ENCODE data around the gene ZNF462. TPM values are rescaled to one million over a fixed set of nuclear protein-coding genes. Genes with fewer than 3 reads are reported as not detected.
"Not testable (repeated sequence)": the region's sequence is repeated elsewhere in the genome, so short reads cannot be mapped to it uniquely, and the experiment has no call there.

The ZNF462 gene
- total and polyA plus RNA-seq, 4 donors = 1.3 to 24.0 (median 9.2) TPM

DNA sequence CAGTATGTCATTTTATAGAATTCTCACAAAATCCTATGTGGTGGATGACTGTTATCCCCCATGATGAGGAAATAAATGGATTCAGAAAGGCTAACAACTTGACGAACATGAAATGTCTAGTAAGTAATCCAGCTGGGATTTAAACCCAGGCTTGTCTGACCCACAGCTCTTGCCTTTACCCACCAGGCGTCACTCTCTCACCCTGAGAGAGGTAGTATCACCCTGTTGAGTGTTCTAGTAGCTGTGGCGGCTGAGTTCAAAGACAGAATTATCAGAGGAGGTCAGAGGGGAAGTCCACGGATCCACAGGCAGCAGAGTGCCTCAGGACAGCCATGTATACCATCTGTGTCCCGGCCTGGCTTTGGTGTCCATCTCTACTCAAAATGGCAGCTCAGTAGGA is 113.8 kb downstream of the ZNF462 start:
- H3K4me3 ChIP-seq (ENCODE audit: low read length in 2 of 2) = no peak overlapping the region
- intact Hi-C loops (cut with DNase I) = no loop called here
- ATAC-seq (ENCODE audit: low FRiP score) (no peak), DNase-seq (peak in 1 of 2 donors; percentile 31)
- H3K9me3 ChIP-seq (ENCODE audit: control insufficient read depth, low read length) = no peaks in the 10 kb centered on the region
- peaks cover 2 to 5% of the 10 kb centered on the region in 2 donors for H3K36me3 ChIP-seq (ENCODE audit: control insufficient read depth in 1 of 2, insufficient read depth in 2 of 2, low read length in 1 of 2)
- no peaks in the 10 kb centered on the region for H3K4me1 ChIP-seq (ENCODE audit: control insufficient read depth in 1 of 2, insufficient read depth in 2 of 2, low read length in 2 of 2)
- H3K27me3 ChIP-seq (ENCODE audit: control insufficient read depth in 1 of 2, insufficient read depth in 2 of 2, low read length in 1 of 2) = no peaks in the 10 kb centered on the region
- WGBS, 2 donors = 93 to 95% methylated on average over 5 of the region's 5 CpGs
- H3K27ac ChIP-seq (ENCODE audit: low read depth in 1 of 2, low read length in 2 of 2) = no peak overlapping the region

DNA sequence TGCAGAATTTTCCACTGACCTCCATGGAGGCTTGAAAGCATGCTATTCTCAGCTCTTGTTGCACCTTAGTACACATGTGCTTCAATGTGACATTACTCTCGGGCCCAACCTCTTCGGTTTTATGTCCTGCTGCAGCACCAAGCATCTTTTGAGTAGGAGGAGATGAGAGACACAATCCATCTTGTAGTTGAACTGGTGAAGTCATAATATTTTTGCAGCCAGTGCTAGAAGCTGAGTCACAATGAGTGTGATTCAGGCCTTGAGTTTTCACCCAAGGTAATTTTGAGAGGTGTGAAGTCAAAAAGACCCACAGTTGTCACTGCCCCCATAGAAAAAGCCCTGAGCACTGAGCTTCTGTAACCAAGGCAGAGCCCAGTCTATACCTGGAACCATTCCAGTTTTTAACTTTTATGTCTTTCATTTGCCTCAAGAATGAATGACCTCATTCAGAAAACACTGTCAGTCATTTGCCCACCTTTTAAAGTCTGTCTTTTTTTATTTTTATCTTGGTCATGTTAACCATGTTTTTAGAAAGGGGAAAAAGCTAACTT is 117.7 kb downstream of the ZNF462 start:
- H3K27me3 ChIP-seq (ENCODE audit: control insufficient read depth in 1 of 2, insufficient read depth in 2 of 2, low read length in 1 of 2) = no peaks in the 10 kb centered on the region
- H3K36me3 ChIP-seq (ENCODE audit: control insufficient read depth in 1 of 2, insufficient read depth in 2 of 2, low read length in 1 of 2) = peaks cover 2 to 3% of the 10 kb centered on the region in 2 donors
- intact Hi-C loops (cut with DNase I) = no loop called here
- DNase-seq (no peak), ATAC-seq (ENCODE audit: low FRiP score) (no peak)
- no peak overlapping the region for H3K27ac ChIP-seq (ENCODE audit: low read depth in 1 of 2, low read length in 2 of 2)
- no peaks in the 10 kb centered on the region for H3K9me3 ChIP-seq (ENCODE audit: control insufficient read depth, low read length)
- 60 to 61% methylated on average over 2 of the region's 2 CpGs for WGBS, 2 donors
- H3K4me1 ChIP-seq (ENCODE audit: control insufficient read depth in 1 of 2, insufficient read depth in 2 of 2, low read length in 2 of 2) = no peaks in the 10 kb centered on the region
- no peak overlapping the region for H3K4me3 ChIP-seq (ENCODE audit: low read length in 2 of 2)

DNA sequence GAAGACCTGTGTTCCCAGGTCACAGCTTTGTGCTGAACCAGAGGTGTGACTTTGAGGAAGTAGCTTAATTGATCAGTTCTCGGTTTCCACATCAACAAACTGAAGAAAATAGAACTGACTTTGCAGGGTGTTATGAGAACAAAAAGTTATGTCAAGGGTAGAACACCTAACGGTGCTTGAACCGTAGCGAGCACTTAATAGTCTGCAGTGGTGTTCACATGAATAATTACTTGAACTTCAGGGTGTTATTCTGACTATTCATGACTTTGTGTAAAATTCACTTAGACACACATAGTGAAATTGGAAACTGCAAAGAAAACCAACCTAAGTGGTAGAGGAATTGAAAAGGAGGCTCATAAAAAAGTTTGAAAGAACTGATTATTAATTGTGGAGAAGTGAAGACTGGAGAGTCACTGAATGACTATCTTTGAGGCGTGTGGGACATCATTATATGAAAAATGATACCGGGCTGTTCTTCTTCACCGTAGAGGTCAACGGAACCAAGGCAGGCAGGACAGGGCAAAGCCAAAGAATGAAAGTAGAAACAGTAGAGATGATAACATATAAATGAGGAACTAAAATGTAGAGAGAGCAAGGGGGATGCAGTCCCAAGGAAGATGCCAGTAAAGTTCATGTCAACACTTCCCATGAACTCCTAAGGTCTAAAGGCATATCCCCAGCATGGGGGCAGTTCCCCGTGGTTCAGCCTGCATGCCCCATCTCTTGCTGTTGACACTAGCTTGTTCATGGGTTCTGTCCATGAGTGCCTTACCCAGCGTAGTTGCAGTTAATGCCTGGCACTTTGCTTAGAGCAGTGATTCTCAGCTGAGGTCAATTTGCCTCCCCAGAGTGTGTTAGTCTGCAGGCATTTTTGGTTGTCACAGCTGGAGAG is 118.7 kb downstream of the ZNF462 start:
- WGBS, 2 donors = 84 to 91% methylated on average over 10 of the region's 10 CpGs
- intact Hi-C loops (cut with DNase I) = no loop called here
- peaks cover 0 to 3% of the 10 kb centered on the region in 2 donors for H3K36me3 ChIP-seq (ENCODE audit: control insufficient read depth in 1 of 2, insufficient read depth in 2 of 2, low read length in 1 of 2)

DNA sequence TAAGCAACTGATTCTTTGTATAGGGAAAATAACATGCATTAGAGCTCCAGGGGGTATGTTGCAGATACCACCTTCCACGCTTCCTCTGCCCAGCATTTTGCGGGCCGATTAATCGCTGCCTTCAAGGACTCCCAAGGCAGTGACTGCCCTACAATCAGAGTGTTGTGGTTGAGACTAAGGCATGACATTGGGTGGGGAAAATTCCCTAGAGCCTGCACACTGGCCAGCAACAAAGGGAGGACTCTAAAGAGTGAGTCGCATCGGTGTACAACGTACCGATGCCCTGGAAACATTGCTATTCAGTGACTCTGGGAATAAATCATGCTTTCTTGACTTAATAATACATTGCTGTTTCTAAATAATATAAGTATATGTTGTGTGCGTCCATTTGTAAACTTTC is 119.7 kb downstream of the ZNF462 start:
- Histone ChIP-seq H3K36me3 (ENCODE audit: control insufficient read depth in 1 of 2, insufficient read depth in 2 of 2, low read length in 1 of 2) (peaks cover 0 to 3% of the 10 kb centered on the region in 2 donors), H3K4me3 (ENCODE audit: low read length in 2 of 2) (no peak overlapping the region), H3K9me3 (ENCODE audit: control insufficient read depth, low read length) (no peaks in the 10 kb centered on the region), H3K27ac (ENCODE audit: low read depth in 1 of 2, low read length in 2 of 2) (no peak overlapping the region), H3K27me3 (ENCODE audit: control insufficient read depth in 1 of 2, insufficient read depth in 2 of 2, low read length in 1 of 2) (no peaks in the 10 kb centered on the region), H3K4me1 (ENCODE audit: control insufficient read depth in 1 of 2, insufficient read depth in 2 of 2, low read length in 2 of 2) (no peaks in the 10 kb centered on the region)
- ATAC-seq (ENCODE audit: low FRiP score) (no peak), DNase-seq (no peak)
- WGBS, 2 donors = 89 to 92% methylated on average over 9 of the region's 9 CpGs
- intact Hi-C loops (cut with DNase I) = no loop called here

More for the DNA sequence above, 118.7 kb downstream of the ZNF462 start:
- no peak overlapping the region for H3K4me3 ChIP-seq (ENCODE audit: low read length in 2 of 2)
- H3K9me3 ChIP-seq (ENCODE audit: control insufficient read depth, low read length) = no peaks in the 10 kb centered on the region
- no peak for ATAC-seq (ENCODE audit: low FRiP score)
- H3K27me3 ChIP-seq (ENCODE audit: control insufficient read depth in 1 of 2, insufficient read depth in 2 of 2, low read length in 1 of 2) = no peaks in the 10 kb centered on the region
- DNase-seq = no peak
- H3K27ac ChIP-seq (ENCODE audit: low read depth in 1 of 2, low read length in 2 of 2) = no peak overlapping the region
- no peaks in the 10 kb centered on the region for H3K4me1 ChIP-seq (ENCODE audit: control insufficient read depth in 1 of 2, insufficient read depth in 2 of 2, low read length in 2 of 2)

DNA sequence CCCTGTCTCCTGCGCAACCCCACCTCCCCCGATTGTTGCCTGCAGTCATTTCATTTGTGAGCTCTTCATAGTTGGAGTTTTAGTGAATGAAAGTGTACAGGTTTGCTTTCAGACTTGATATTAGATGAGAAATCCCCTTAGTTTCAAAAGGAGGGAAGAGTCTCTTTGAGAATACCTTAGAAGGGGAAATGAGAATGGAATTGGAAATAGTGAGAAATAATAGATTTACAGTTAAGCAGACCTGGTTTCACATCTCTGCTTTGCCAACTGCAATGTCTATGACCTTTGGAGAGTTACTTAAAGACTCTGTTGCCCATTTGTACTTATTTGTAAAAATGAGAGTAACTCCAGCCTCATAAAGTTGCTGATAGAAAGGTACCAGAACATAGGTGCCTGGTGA is 120.4 kb downstream of the ZNF462 start:
- peaks cover 0 to 3% of the 10 kb centered on the region in 2 donors for H3K36me3 ChIP-seq (ENCODE audit: control insufficient read depth in 1 of 2, insufficient read depth in 2 of 2, low read length in 1 of 2)
- no peaks in the 10 kb centered on the region for H3K9me3 ChIP-seq (ENCODE audit: control insufficient read depth, low read length)
- intact Hi-C loops (cut with DNase I) = no loop called here
- H3K27ac ChIP-seq (ENCODE audit: low read depth in 1 of 2, low read length in 2 of 2) = no peak overlapping the region
- no peak for DNase-seq
- WGBS, 2 donors = 85 to 90% methylated on average over 2 of the region's 2 CpGs
- no peak overlapping the region for H3K4me3 ChIP-seq (ENCODE audit: low read length in 2 of 2)
- no peak for ATAC-seq (ENCODE audit: low FRiP score)
- no peaks in the 10 kb centered on the region for H3K27me3 ChIP-seq (ENCODE audit: control insufficient read depth in 1 of 2, insufficient read depth in 2 of 2, low read length in 1 of 2)
- no peaks in the 10 kb centered on the region for H3K4me1 ChIP-seq (ENCODE audit: control insufficient read depth in 1 of 2, insufficient read depth in 2 of 2, low read length in 2 of 2)

DNA sequence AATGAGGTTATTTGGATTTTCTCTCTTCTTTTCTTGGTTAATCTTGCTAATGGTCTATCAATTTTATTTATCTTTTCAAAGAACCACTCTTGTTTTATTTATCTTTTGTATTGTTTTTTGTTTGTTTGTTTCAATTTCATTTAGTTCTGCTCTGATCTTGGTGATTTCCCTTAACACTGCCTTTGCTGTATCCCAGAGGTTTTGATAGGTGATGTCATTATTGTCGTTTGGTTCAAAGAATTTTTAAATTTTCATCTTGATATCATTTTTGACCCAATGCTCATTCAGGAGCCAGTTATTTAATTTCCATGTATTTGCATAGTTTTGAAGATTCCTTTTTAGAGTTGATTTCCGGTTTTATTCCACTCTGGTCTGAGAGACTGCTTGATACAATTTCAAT is 126.9 kb downstream of the ZNF462 start:
- H3K36me3 ChIP-seq (ENCODE audit: control insufficient read depth in 1 of 2, insufficient read depth in 2 of 2, low read length in 1 of 2); H3K27ac ChIP-seq (ENCODE audit: low read depth in 1 of 2, low read length in 2 of 2); ATAC-seq (ENCODE audit: low FRiP score); H3K27me3 ChIP-seq (ENCODE audit: control insufficient read depth in 1 of 2, insufficient read depth in 2 of 2, low read length in 1 of 2); H3K9me3 ChIP-seq (ENCODE audit: control insufficient read depth, low read length); intact Hi-C loops (cut with DNase I); H3K4me1 ChIP-seq (ENCODE audit: control insufficient read depth in 1 of 2, insufficient read depth in 2 of 2, low read length in 2 of 2); H3K4me3 ChIP-seq (ENCODE audit: low read length in 2 of 2); DNase-seq: not testable (repeated sequence)
- 91 to 94% methylated on average over 2 of the region's 2 CpGs for WGBS, 2 donors

DNA sequence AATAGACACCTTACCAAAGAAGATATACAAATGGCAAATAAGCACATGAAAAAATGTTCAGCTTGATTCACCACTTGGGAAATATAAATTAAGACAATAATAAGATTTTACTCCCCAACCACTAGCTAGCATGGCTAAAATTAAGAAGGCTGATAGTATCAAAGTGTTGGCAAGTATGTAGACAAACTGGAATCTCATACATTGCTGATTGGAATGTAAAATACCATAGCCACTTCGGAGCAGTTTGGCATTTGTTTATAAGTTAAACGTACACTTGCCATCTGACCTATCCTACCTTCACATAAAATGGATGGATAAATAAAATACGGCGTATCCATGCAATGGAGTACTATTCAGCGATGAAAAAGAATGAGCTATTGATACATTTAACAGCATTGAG is 129.2 kb downstream of the ZNF462 start:
- Histone ChIP-seq H3K9me3 (ENCODE audit: control insufficient read depth, low read length) (no peaks in the 10 kb centered on the region), H3K36me3 (ENCODE audit: control insufficient read depth in 1 of 2, insufficient read depth in 2 of 2, low read length in 1 of 2) (no peaks in the 10 kb centered on the region), H3K27ac (ENCODE audit: low read depth in 1 of 2, low read length in 2 of 2) (no peak overlapping the region), H3K4me3 (ENCODE audit: low read length in 2 of 2) (no peak overlapping the region), H3K4me1 (ENCODE audit: control insufficient read depth in 1 of 2, insufficient read depth in 2 of 2, low read length in 2 of 2) (no peaks in the 10 kb centered on the region), H3K27me3 (ENCODE audit: control insufficient read depth in 1 of 2, insufficient read depth in 2 of 2, low read length in 1 of 2) (no peaks in the 10 kb centered on the region)
- ATAC-seq (ENCODE audit: low FRiP score) (no peak), DNase-seq (no peak)
- 96 to 99% methylated on average over 5 of the region's 5 CpGs for WGBS, 2 donors
- intact Hi-C loops (cut with DNase I) = no loop called here

DNA sequence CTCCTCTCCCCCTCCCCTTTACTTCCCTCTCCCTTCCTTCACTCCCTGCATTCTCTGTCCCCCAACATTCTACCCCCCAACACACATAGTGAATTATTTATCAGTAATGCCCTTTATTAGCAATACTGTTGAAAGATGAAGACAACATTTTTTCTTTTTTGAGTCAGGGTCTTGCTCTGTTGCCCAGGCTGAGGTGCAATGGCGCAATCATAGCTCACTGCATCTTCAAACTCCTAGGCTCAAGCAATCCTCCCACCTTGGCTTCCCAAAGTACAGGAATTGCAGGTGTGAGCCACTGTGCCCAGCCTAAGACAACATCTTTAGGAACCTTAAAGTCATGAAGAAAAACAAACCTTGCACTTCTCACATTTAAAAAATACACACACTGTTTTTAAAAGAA is 130.6 kb downstream of the ZNF462 start:
- ATAC-seq (ENCODE audit: low FRiP score) (no peak), DNase-seq (no peak)
- no peaks in the 10 kb centered on the region for H3K27me3 ChIP-seq (ENCODE audit: control insufficient read depth in 1 of 2, insufficient read depth in 2 of 2, low read length in 1 of 2)
- no peaks in the 10 kb centered on the region for H3K36me3 ChIP-seq (ENCODE audit: control insufficient read depth in 1 of 2, insufficient read depth in 2 of 2, low read length in 1 of 2)
- H3K4me3 ChIP-seq (ENCODE audit: low read length in 2 of 2) = no peak overlapping the region
- H3K4me1 ChIP-seq (ENCODE audit: control insufficient read depth in 1 of 2, insufficient read depth in 2 of 2, low read length in 2 of 2) = no peaks in the 10 kb centered on the region
- no peaks in the 10 kb centered on the region for H3K9me3 ChIP-seq (ENCODE audit: control insufficient read depth, low read length)
- WGBS, 2 donors = 96 to 100% methylated on average over 1 of the region's 1 CpG
- no peak overlapping the region for H3K27ac ChIP-seq (ENCODE audit: low read depth in 1 of 2, low read length in 2 of 2)
- intact Hi-C loops (cut with DNase I) = no loop called here

DNA sequence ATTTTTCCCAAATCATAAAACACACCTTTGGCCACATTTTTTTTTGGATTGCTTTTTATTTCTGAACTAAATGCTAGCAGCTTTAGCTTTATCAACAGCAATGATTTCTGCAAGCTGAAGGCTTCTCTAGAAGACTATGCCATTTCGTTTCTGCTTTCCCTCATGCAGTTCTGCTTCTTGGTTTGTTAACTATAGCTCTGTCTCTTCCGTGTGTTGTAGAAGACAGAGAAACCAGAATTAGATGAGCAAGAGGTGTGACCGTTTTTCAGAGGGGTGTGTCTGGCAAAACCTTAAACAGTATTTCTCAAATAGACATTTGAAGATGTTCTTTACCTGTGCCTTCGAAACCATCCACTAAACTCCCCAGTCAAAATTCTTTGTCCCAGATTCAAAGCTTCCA is 131.5 kb downstream of the ZNF462 start:
- no peak for DNase-seq
- H3K27me3 ChIP-seq (ENCODE audit: control insufficient read depth in 1 of 2, insufficient read depth in 2 of 2, low read length in 1 of 2) = no peaks in the 10 kb centered on the region
- ATAC-seq (ENCODE audit: low FRiP score) = no peak
- no peak overlapping the region for H3K4me3 ChIP-seq (ENCODE audit: low read length in 2 of 2)
- H3K9me3 ChIP-seq (ENCODE audit: control insufficient read depth, low read length) = no peaks in the 10 kb centered on the region
- 75 to 82% methylated on average over 4 of the region's 4 CpGs for WGBS, 2 donors
- H3K27ac ChIP-seq (ENCODE audit: low read depth in 1 of 2, low read length in 2 of 2) = no peak overlapping the region
- intact Hi-C loops (cut with DNase I) = no loop called here
- no peaks in the 10 kb centered on the region for H3K4me1 ChIP-seq (ENCODE audit: control insufficient read depth in 1 of 2, insufficient read depth in 2 of 2, low read length in 2 of 2)
- H3K36me3 ChIP-seq (ENCODE audit: control insufficient read depth in 1 of 2, insufficient read depth in 2 of 2, low read length in 1 of 2) = no peaks in the 10 kb centered on the region
